ENCODE results near the gene ARHGEF19. TPM values are rescaled to one million over a fixed set of nuclear protein-coding genes. Genes with fewer than 3 reads are reported as not detected.

The ARHGEF19 gene
- total and polyA plus RNA-seq, 9 of the 15 experiments (the other 6 are each of a cell fraction or from before 2014, with no cell fraction given) = 0.73 to 21.0 (median 5.2) TPM

DNA sequence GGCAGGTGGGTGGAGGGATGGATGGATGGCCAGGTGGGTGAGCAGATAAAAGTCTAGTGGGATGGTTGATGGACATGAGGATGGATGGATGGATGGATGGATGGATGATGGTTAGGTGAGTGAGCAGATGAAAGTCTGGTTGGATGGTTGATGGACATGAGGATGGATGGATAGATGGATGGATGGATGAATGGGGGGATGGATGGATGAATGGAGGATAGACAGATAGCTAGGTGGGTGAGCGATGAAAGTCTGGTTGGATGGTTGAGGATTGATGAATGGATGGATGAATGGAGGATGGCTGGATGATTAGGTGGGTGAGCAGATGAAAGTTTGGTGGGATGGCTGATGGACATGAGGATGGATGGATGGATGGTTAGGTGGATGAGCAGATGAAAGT, 9.0 kb upstream of the ARHGEF19 start:
- Histone ChIP-seq H3K9ac (ENCODE audit: insufficient read depth in 1 of 2, low read depth in 2 of 2, low read length in 2 of 2) (peak overlapping the region in 1 of 2 experiments; percentile 42; a peak in 1 of 4 replicates), H3K4me2 (ENCODE audit: insufficient read depth, low read length) (no peak overlapping the region), H3K79me2 (ENCODE audit: control insufficient read depth, insufficient read depth, low read length) (no peaks in the 10 kb centered on the region), H2AFZ (ENCODE audit: low read depth, low read length) (no peak overlapping the region), H3K9me1 (ENCODE audit: control insufficient read depth, insufficient read depth, low read length) (no peaks in the 10 kb centered on the region), H3K27me3 (ENCODE audit: control insufficient read depth in 2 of 2, insufficient read depth in 2 of 2, low read length in 2 of 2) (no peaks in the 10 kb centered on the region), H4K20me1 (replicated peaks; ENCODE audit: control insufficient read depth, insufficient read depth, low read length) (no peaks in the 10 kb centered on the region), H3K4me1 (replicated peaks in 1 of 2; ENCODE audit: control insufficient read depth in 2 of 2, insufficient read depth in 2 of 2, low read length in 2 of 2) (peaks cover 12 to 19% of the 10 kb centered on the region in 2 experiments; a peak in 4 of 5 replicates), H3K27ac (ENCODE audit: extremely low read depth, low read depth, low read length) (no peak overlapping the region), H3K36me3 (ENCODE audit: control insufficient read depth, insufficient read depth, low read length) (no peaks in the 10 kb centered on the region), H3K9me3 (replicated peaks; ENCODE audit: control insufficient read depth, insufficient read depth, low read depth, low read length) (no peaks in the 10 kb centered on the region), H3K4me3 (no peak overlapping the region)
- intact Hi-C loops (cut with micrococcal nuclease) = no loop called here
- ChIA-PET CTCF (ENCODE audit: low intra/inter-chr PET ratio) (no interaction called here), POLR2A (interaction anchor here (1.9 kb wide), 1 partner anchor 15 kb away, joined by 5 read pairs; no protein-coding TSS in a partner anchor)
- ATAC-seq (no peak), FAIRE-seq (no peak), DNase-seq (ENCODE audit: extremely low read depth in 1 of 4, low spot score in 3 of 4) (no peak)
- no TSS peak for BruUV-seq (replicated peaks)
- in situ Hi-C loops (cut with MboI) = no loop called here
- 0% methylated on average over 1 of the region's 1 CpG for WGBS (ENCODE audit: insufficient coverage, low coverage, missing lambda C conversion rate)
- TF ChIP-seq PCBP1 (IDR thresholded peaks at IDR 0.05; ENCODE audit: low read depth, low read length, poor library complexity, severe bottlenecking) = no peak
- no peak for TF ChIP-seq CREB1 (IDR thresholded peaks at IDR 0.05)
- no peak for TF ChIP-seq CREB1 (CRISPR knock-in tag; IDR thresholded peaks at IDR 0.05)
- TF ChIP-seq FOXA3 (CRISPR knock-in tag; conservative IDR thresholded peaks at IDR 0.05 in 1 of 2, IDR thresholded peaks at IDR 0.05 in 1 of 2) = no peak
- no peak for TF ChIP-seq CBX5 (IDR thresholded peaks at IDR 0.05; ENCODE audit: borderline replicate concordance, low read depth)
- TF ChIP-seq PPARD (CRISPR knock-in tag; IDR thresholded peaks at IDR 0.05) = no peak
- no peak for TF ChIP-seq POLR3G (IDR thresholded peaks at IDR 0.05; ENCODE audit: extremely low read depth, insufficient read length, insufficient replicate concordance)
- no peak for TF ChIP-seq CBX2 (IDR thresholded peaks at IDR 0.05; ENCODE audit: insufficient read depth, low read length, poor library complexity, severe bottlenecking)
- TF ChIP-seq, protein P1, sequence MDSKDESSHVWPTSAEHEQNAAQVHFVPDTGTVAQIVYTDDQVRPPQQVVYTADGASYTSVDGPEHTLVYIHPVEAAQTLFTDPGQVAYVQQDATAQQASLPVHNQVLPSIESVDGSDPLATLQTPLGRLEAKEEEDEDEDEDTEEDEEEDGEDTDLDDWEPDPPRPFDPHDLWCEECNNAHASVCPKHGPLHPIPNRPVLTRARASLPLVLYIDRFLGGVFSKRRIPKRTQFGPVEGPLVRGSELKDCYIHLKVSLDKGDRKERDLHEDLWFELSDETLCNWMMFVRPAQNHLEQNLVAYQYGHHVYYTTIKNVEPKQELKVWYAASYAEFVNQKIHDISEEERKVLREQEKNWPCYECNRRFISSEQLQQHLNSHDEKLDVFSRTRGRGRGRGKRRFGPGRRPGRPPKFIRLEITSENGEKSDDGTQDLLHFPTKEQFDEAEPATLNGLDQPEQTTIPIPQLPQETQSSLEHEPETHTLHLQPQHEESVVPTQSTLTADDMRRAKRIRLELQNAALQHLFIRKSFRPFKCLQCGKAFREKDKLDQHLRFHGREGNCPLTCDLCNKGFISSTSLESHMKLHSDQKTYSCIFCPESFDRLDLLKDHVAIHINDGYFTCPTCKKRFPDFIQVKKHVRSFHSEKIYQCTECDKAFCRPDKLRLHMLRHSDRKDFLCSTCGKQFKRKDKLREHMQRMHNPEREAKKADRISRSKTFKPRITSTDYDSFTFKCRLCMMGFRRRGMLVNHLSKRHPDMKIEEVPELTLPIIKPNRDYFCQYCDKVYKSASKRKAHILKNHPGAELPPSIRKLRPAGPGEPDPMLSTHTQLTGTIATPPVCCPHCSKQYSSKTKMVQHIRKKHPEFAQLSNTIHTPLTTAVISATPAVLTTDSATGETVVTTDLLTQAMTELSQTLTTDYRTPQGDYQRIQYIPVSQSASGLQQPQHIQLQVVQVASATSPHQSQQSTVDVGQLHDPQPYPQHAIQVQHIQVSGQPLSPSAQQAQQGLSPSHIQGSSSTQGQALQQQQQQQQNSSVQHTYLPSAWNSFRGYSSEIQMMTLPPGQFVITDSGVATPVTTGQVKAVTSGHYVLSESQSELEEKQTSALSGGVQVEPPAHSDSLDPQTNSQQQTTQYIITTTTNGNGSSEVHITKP (IDR thresholded peaks at IDR 0.05; ENCODE audit: partially characterized antibody) = no peak
- peak; percentile 69 for TF ChIP-seq OTX1 (CRISPR knock-in tag; IDR thresholded peaks at IDR 0.05)
- peak in 1 of 2 experiments; percentile 47; a peak in 1 of 4 replicates for TF ChIP-seq HDAC1 (IDR thresholded peaks at IDR 0.05)
- no peak for TF ChIP-seq SAFB2 (IDR thresholded peaks at IDR 0.05; ENCODE audit: borderline replicate concordance, low read depth, low read length, severe bottlenecking)
- TF ChIP-seq ZNF23 (CRISPR knock-in tag; IDR thresholded peaks at IDR 0.05) = no peak
- no peak for TF ChIP-seq EP400 (IDR thresholded peaks at IDR 0.05)
- TF ChIP-seq GATAD2A (IDR thresholded peaks at IDR 0.05) = 0 out of 2 replicates have a peak, but pooled peaks have one; percentile 18
- TF ChIP-seq BCL6 (CRISPR knock-in tag; IDR thresholded peaks at IDR 0.05) = no peak
- no peak for TF ChIP-seq ZFX (CRISPR knock-in tag; IDR thresholded peaks at IDR 0.05)
- no peak for TF ChIP-seq FUS (optimal IDR thresholded peaks at IDR 0.05; ENCODE audit: low read depth, low read length)
- TF ChIP-seq, protein P2, sequence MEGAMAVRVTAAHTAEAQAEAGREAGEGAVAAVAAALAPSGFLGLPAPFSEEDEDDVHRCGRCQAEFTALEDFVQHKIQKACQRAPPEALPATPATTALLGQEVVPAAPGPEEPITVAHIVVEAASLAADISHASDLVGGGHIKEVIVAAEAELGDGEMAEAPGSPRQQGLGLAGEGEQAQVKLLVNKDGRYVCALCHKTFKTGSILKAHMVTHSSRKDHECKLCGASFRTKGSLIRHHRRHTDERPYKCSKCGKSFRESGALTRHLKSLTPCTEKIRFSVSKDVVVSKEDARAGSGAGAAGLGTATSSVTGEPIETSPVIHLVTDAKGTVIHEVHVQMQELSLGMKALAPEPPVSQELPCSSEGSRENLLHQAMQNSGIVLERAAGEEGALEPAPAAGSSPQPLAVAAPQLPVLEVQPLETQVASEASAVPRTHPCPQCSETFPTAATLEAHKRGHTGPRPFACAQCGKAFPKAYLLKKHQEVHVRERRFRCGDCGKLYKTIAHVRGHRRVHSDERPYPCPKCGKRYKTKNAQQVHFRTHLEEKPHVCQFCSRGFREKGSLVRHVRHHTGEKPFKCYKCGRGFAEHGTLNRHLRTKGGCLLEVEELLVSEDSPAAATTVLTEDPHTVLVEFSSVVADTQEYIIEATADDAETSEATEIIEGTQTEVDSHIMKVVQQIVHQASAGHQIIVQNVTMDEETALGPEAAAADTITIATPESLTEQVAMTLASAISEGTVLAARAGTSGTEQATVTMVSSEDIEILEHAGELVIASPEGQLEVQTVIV (CRISPR knock-in tag; IDR thresholded peaks at IDR 0.05; ENCODE audit: borderline replicate concordance) = no peak

Data from K562 (cell line).